Neural progenitor cell (in vitro differentiated cells): ENCODE data around the gene CAMK2A.

Source experiments
- EZH2 ChIP-seq: fragments of 200-600 bp; sonication (generic); IDR thresholded peaks from 2 replicates; pipeline ENCODE4 v1.6.1; 2017; ENCODE audit warnings: antibody characterized with exemption, mild to moderate bottlenecking, moderate library complexity
- EZH2phosphoT487 ChIP-seq: fragments of 200-600 bp; sonication (generic); IDR thresholded peaks from 2 replicates; pipeline ENCODE4 v1.6.1; 2017; ENCODE audit warnings: antibody characterized with exemption
- TF ChIP-seq, protein P1 (sequence below): fragments of 200-600 bp; sonication (generic); IDR thresholded peaks from 2 replicates; pipeline ENCODE4 v1.5.1; 2017; ENCODE audit warnings: antibody characterized with exemption, mild to moderate bottlenecking

DNA sequence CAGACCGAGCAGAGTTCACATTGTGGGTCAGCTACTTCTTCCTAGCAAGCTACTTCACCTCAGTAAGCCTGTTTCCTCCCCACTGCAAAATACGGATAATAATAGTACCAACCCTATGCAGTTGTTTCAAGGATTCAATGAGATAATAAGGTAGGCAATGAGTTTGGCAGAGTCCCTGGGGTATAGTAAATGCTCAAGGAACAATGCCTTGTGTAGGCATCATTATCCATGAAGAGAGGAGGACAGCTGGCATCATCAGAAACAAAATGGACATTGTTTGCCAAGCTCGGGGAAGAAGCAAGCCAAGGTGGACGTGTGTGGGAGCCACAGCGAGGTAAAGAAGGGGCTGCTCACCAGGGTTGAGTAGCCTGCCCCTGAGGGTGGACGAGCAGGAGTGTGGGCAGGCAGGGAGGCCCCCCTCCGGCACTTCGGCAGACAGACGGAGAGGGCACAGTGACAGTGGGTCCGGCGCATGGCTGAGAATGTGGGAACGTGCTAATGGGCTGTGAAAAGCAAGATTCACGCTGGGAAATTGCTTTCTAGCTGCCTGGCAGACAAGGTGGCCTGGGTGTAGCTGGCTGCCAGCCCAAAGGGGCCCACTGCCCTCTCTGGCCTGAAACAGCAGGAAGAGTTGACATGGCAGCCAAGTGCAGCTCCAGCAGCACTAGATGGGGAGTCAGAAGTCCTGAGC lies 10.1 kb downstream of the CAMK2A start:
- TF ChIP-seq, protein P1, sequence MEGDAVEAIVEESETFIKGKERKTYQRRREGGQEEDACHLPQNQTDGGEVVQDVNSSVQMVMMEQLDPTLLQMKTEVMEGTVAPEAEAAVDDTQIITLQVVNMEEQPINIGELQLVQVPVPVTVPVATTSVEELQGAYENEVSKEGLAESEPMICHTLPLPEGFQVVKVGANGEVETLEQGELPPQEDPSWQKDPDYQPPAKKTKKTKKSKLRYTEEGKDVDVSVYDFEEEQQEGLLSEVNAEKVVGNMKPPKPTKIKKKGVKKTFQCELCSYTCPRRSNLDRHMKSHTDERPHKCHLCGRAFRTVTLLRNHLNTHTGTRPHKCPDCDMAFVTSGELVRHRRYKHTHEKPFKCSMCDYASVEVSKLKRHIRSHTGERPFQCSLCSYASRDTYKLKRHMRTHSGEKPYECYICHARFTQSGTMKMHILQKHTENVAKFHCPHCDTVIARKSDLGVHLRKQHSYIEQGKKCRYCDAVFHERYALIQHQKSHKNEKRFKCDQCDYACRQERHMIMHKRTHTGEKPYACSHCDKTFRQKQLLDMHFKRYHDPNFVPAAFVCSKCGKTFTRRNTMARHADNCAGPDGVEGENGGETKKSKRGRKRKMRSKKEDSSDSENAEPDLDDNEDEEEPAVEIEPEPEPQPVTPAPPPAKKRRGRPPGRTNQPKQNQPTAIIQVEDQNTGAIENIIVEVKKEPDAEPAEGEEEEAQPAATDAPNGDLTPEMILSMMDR = no peak
- no peak for TF ChIP-seq EZH2phosphoT487
- TF ChIP-seq EZH2 = no peak
